HG03039 (cell line): ENCODE data around the gene GNAQ.
A peak's percentile ranks its signal among the peaks of the same experiment; 100 is the strongest.

Source experiments
- ATAC-seq: cut with Tn5 transposase; IDR thresholded peaks from one replicate; pipeline ENCODE4 v1.9.1; 2021; ENCODE audit warnings: mild to moderate bottlenecking, moderate library complexity; ENCODE audit not compliant: unreplicated experiment

Gene GNAQ

GRCh38 chr9:77851882-77852595 lies 179.6 kb downstream of the GNAQ start:
- ATAC-seq, result no peak

- ATAC-seq, result no peak
Observed at GRCh38 chr9:77848897-77849296, 182.7 kb downstream of the GNAQ start.

GRCh38 chr9:77848404-77848803 lies 183.2 kb downstream of the GNAQ start:
- ATAC-seq, result no peak

- no peak for ATAC-seq
Observed at GRCh38 chr9:77847626-77848025, 184.0 kb downstream of the GNAQ start.

GRCh38 chr9:77847059-77847499 lies 184.5 kb downstream of the GNAQ start:
- ATAC-seq, result no peak

- no peak for ATAC-seq
Observed at GRCh38 chr9:77844415-77844814, 187.2 kb downstream of the GNAQ start.

GRCh38 chr9:77843871-77844155 lies 187.8 kb downstream of the GNAQ start:
- no peak for ATAC-seq

- ATAC-seq, result no peak
Observed at GRCh38 chr9:77843076-77843870, 188.3 kb downstream of the GNAQ start.

- peak; percentile 72 for ATAC-seq
Observed at GRCh38 chr9:77841739-77842386, 189.7 kb downstream of the GNAQ start.

GRCh38 chr9:77839459-77840140 lies 192.0 kb downstream of the GNAQ start:
- ATAC-seq, result no peak

GRCh38 chr9:77838986-77839385 lies 192.6 kb downstream of the GNAQ start:
- ATAC-seq, result no peak

- no peak for ATAC-seq
Observed at GRCh38 chr9:77834898-77835488, 196.6 kb downstream of the GNAQ start.

GRCh38 chr9:77833561-77834429 lies 197.8 kb downstream of the GNAQ start:
- ATAC-seq, result no peak

GRCh38 chr9:77832639-77833038 lies 199.0 kb downstream of the GNAQ start:
- ATAC-seq, result no peak

GRCh38 chr9:77831781-77832180 lies 199.8 kb downstream of the GNAQ start:
- no peak for ATAC-seq

- ATAC-seq, result no peak
Observed at GRCh38 chr9:77830618-77831285, 200.9 kb downstream of the GNAQ start.

GRCh38 chr9:77829420-77829819 lies 202.2 kb downstream of the GNAQ start:
- ATAC-seq, result no peak

GRCh38 chr9:77827104-77827784 lies 204.4 kb downstream of the GNAQ start:
- no peak for ATAC-seq

GRCh38 chr9:77826621-77827020 lies 205.0 kb downstream of the GNAQ start:
- no peak for ATAC-seq
